ENCODE measurements around the gene PEX7. TPM values are rescaled to one million over a fixed set of nuclear protein-coding genes. Genes with fewer than 3 reads are reported as not detected.

PEX7 gene
- total and polyA plus RNA-seq, 2 donors from 2014 or later: 10.6 to 21.3 TPM

DNA sequence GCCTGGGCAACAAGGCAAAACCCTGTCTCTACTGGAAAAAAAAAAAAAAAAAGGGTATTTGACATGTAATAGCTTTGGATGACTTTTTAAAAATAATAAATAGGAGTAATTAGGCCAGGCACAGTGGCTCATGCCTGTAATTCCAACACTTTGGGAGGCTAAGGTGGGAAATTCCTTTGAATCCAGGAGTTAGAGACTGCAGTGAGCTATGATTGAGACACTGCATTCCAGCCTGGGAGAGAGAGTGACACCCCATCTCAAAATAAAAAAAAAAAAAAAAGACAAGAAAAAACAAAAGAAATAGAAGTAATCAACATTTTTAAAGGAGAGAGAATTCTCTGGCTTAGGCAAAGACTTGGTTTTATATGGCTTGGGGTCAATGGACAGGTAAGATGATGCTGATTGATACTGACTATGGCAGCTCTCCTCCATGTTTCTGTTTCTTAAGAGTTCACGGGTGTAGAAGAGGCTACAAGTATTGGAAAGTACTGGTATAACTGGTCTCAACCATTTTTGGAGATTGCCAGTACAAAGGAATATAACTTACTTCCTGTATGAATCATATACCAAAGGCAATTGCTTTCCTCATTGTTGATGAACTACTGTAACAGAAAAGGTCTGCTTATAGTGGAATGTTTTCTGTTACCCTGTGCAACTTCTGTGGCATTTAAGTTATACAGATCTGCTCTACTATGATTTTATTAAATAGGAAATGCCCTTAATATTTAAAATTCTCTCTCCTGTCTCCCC lies 40.2 kb upstream of the PEX7 start:
- TF ChIP-seq, protein P1, sequence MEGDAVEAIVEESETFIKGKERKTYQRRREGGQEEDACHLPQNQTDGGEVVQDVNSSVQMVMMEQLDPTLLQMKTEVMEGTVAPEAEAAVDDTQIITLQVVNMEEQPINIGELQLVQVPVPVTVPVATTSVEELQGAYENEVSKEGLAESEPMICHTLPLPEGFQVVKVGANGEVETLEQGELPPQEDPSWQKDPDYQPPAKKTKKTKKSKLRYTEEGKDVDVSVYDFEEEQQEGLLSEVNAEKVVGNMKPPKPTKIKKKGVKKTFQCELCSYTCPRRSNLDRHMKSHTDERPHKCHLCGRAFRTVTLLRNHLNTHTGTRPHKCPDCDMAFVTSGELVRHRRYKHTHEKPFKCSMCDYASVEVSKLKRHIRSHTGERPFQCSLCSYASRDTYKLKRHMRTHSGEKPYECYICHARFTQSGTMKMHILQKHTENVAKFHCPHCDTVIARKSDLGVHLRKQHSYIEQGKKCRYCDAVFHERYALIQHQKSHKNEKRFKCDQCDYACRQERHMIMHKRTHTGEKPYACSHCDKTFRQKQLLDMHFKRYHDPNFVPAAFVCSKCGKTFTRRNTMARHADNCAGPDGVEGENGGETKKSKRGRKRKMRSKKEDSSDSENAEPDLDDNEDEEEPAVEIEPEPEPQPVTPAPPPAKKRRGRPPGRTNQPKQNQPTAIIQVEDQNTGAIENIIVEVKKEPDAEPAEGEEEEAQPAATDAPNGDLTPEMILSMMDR (IDR thresholded peaks at IDR 0.05; ENCODE audit: borderline replicate concordance, extremely low read depth, insufficient read depth): no peak
- H3K27me3 ChIP-seq (ENCODE audit: control insufficient read depth, insufficient read depth, low read length): no peaks in the 10 kb centered on the region
- no peak overlapping the region for H3K27ac ChIP-seq (ENCODE audit: low read depth in 2 of 2, low read length in 2 of 2)
- H3K9me3 ChIP-seq (ENCODE audit: control insufficient read depth in 2 of 3, insufficient read depth in 1 of 3, low read length in 3 of 3): no peaks in the 10 kb centered on the region
- no peak overlapping the region for H3K4me3 ChIP-seq (ENCODE audit: low read length in 3 of 3)
- DNase-seq (no peak), FAIRE-seq (no peak)
- H3K4me1 ChIP-seq (ENCODE audit: control insufficient read depth in 2 of 3, insufficient read depth in 2 of 3, low read depth in 1 of 3, low read length in 3 of 3): peaks cover 0 to 17% (median 9%) of the 10 kb centered on the region in 3 donors
- intact Hi-C loops (cut with DNase I): no loop called here
- no peak overlapping the region for H3K9ac ChIP-seq (ENCODE audit: low read length in 3 of 3)
- no peaks in the 10 kb centered on the region for H3K36me3 ChIP-seq (ENCODE audit: control insufficient read depth in 2 of 3, insufficient read depth in 3 of 3, low read length in 3 of 3)

DNA sequence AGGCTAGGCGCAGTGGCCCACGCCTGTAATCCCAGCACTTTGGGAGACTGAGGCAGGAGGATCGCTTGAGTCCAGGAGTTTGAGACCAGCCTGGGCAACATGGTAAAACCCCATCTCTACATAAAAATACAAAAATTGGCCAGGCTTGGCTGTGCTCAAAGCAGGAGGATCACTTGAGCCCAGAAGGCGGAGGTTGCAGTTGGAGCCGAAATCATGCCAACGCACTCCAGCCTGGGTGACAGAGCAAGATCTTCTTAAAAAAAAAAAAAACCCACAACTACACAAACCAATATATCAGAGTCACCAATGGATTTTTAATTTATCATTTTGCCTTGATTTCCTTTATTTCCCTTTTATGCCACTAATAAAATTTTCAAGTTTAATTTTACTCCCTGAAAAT lies 39.4 kb upstream of the PEX7 start:
- H3K27me3 ChIP-seq (ENCODE audit: control insufficient read depth, insufficient read depth, low read length): no peaks in the 10 kb centered on the region
- no peak for FAIRE-seq
- H3K4me3 ChIP-seq (ENCODE audit: low read length in 3 of 3): no peak overlapping the region
- no peaks in the 10 kb centered on the region for H3K9me3 ChIP-seq (ENCODE audit: control insufficient read depth in 2 of 3, insufficient read depth in 1 of 3, low read length in 3 of 3)
- TF ChIP-seq, protein P1 (IDR thresholded peaks at IDR 0.05; ENCODE audit: borderline replicate concordance, extremely low read depth, insufficient read depth): no peak
- intact Hi-C loops (cut with DNase I): no loop called here
- H3K9ac ChIP-seq (ENCODE audit: low read length in 3 of 3): no peak overlapping the region
- H3K27ac ChIP-seq (ENCODE audit: low read depth in 2 of 2, low read length in 2 of 2): no peak overlapping the region
- DNase-seq: no peak
- peaks cover 0 to 20% (median 14%) of the 10 kb centered on the region in 3 donors for H3K4me1 ChIP-seq (ENCODE audit: control insufficient read depth in 2 of 3, insufficient read depth in 2 of 3, low read depth in 1 of 3, low read length in 3 of 3)
- no peaks in the 10 kb centered on the region for H3K36me3 ChIP-seq (ENCODE audit: control insufficient read depth in 2 of 3, insufficient read depth in 3 of 3, low read length in 3 of 3)

DNA sequence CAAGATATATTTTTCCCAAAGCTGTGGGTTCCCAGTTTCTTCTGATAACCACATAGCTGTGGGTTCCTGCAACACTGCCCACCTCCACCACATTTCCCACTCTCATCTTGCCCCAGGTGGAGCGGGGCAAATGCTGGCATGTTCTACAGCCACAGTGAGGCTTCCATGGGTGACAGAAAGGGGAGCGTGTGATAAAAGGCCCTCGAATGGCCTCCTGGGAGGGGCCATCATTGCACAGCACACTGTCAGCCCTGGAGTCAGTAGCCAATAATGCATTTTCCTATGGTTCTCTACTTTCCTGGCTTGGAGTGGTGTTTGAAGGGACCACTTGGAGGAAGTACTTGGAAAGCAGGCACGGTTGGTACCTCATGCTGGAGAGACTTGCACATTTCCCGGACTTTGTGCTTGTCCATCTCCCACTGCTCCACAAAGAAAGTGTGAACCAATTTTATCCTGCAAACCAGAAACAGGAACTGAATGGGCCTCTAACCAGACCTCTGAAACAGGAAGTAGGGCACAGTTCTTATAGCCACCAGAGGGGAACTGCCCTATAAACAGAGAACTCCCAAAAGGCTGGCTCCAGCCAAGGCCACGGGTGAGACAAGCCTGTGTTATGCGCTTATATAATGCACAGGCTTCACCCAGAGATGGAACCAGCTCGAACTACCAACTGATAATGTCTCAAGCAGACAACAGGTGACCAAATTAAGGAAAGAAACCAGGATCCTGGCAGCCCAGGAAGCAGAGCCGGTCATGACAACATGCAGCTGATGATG lies 38.7 kb upstream of the PEX7 start:
- H3K4me1 ChIP-seq (ENCODE audit: control insufficient read depth in 2 of 3, insufficient read depth in 2 of 3, low read depth in 1 of 3, low read length in 3 of 3): peaks cover 0 to 20% (median 15%) of the 10 kb centered on the region in 3 donors
- FAIRE-seq: no peak
- no peak overlapping the region for H3K4me3 ChIP-seq (ENCODE audit: low read length in 3 of 3)

More for the DNA sequence above, 38.7 kb upstream of the PEX7 start:
- H3K27me3 ChIP-seq (ENCODE audit: control insufficient read depth, insufficient read depth, low read length): no peaks in the 10 kb centered on the region
- DNase-seq: no peak
- intact Hi-C loops (cut with DNase I): no loop called here
- no peak overlapping the region for H3K27ac ChIP-seq (ENCODE audit: low read depth in 2 of 2, low read length in 2 of 2)
- TF ChIP-seq, protein P1 (IDR thresholded peaks at IDR 0.05; ENCODE audit: borderline replicate concordance, extremely low read depth, insufficient read depth): no peak
- no peaks in the 10 kb centered on the region for H3K36me3 ChIP-seq (ENCODE audit: control insufficient read depth in 2 of 3, insufficient read depth in 3 of 3, low read length in 3 of 3)
- H3K9ac ChIP-seq (ENCODE audit: low read length in 3 of 3): no peak overlapping the region
- no peaks in the 10 kb centered on the region for H3K9me3 ChIP-seq (ENCODE audit: control insufficient read depth in 2 of 3, insufficient read depth in 1 of 3, low read length in 3 of 3)

Data from kidney (tissue), 14 donors.